GM12878 (cell line): ENCODE measurements around the gene PLAC1. TPM values are rescaled to one million over a fixed set of nuclear protein-coding genes. Genes with fewer than 3 reads are reported as not detected.

Experiments
- ATAC-seq: fragments of 200-7000 bp; cut with Tn5 transposase; 3 replicates; pipeline ENCODE4 v1.9.1; 2020; ENCODE audit warnings: mild to moderate bottlenecking, moderate library complexity
- BruUV-seq: library from RNA; stranded (reverse); fragments of 400-500 nt; replicated peaks from 2 replicates; lab custom pipeline; 2021; lab: Mats Ljungman, UMichigan
- CTCF ChIA-PET: fragments of 300-600 bp; sonication (Branson Sonifier 250); formaldehyde crosslinking; extraction: SDS; loops from one replicate; lab custom pipeline; 2021; ENCODE audit warnings: inconsistent platforms; lab: Yijun Ruan, JAX
- POLR2A ChIA-PET: fragments of 350-600 bp; formaldehyde crosslinking; extraction: SDS; loops from one replicate; lab custom pipeline; 2021; ENCODE audit warnings: inconsistent platforms; lab: Charles Lee
- RAD21 ChIA-PET: fragments of 300-600 bp; sonication (Branson Sonifier 250); formaldehyde crosslinking; loops from one replicate; lab custom pipeline; 2023; ENCODE audit warnings: antibody characterized with exemption; ENCODE audit not compliant: unreplicated experiment; lab: Charles Lee
- SMC1A ChIA-PET: fragments of 300-600 bp; sonication (Branson Sonifier 250); formaldehyde crosslinking; loops from one replicate; lab custom pipeline; 2023; ENCODE audit not compliant: unreplicated experiment, uncharacterized antibody; lab: Charles Lee
- DNase-seq: peaks from one replicate; pipeline ENCODE4 v3.0.0-alpha.2; 2011; ENCODE audit warnings: low read depth, low spot score
- FAIRE-seq: peaks from 3 replicates; lab custom pipeline; 2011; peaks lifted over from hg19 to GRCh38; lab: Jason Lieb, UNC
- H2AFZ ChIP-seq: 2 replicates; pipeline ENCODE4 v1.6.0; 2011; ENCODE audit warnings: low read depth, low read length, control low read depth; ENCODE audit not compliant: control insufficient read depth
- H3K27ac ChIP-seq: 2 replicates; pipeline ENCODE4 v1.5.1; 2011; ENCODE audit warnings: control low read depth; ENCODE audit not compliant: control insufficient read depth, insufficient read depth
- H3K27me3 ChIP-seq, 2 experiments: replicated peaks in 1 of 2; 2 replicates each; pipeline versions ENCODE4 v1.6.0 to v1.6.1; 2011; ENCODE audit warnings: low read length in 1 of 2; ENCODE audit not compliant: control insufficient read depth in 2 of 2, insufficient read depth in 2 of 2
- H3K36me3 ChIP-seq, 2 experiments: 2 replicates each; pipeline ENCODE4 v1.5.1; 2011; ENCODE audit warnings: low read length in 1 of 2; ENCODE audit not compliant: control insufficient read depth in 2 of 2, insufficient read depth in 2 of 2
- H3K4me1 ChIP-seq: 2 replicates; pipeline ENCODE4 v1.6.1; 2011; ENCODE audit warnings: mild to moderate bottlenecking, low read length, moderate library complexity, mixed read lengths; ENCODE audit not compliant: control insufficient read depth, insufficient read depth
- H3K4me2 ChIP-seq: 2 replicates; pipeline ENCODE4 v1.6.0; 2011; ENCODE audit warnings: control low read depth; ENCODE audit not compliant: control insufficient read depth, insufficient read depth
- H3K4me3 ChIP-seq: fragments of 200-600 bp; sonication (generic); 2 replicates; pipeline ENCODE4 v1.5.1; 2016
- H3K79me2 ChIP-seq: 2 replicates; pipeline ENCODE4 v1.6.0; 2011; ENCODE audit warnings: low read length; ENCODE audit not compliant: control insufficient read depth, insufficient read depth
- H3K9ac ChIP-seq: 2 replicates; pipeline ENCODE4 v1.8.0; 2011; ENCODE audit warnings: low read length, control low read depth, mixed read lengths; ENCODE audit not compliant: control insufficient read depth, insufficient read depth
- H3K9me3 ChIP-seq: replicated peaks from 3 replicates; pipeline ENCODE4 v1.5.1; 2011; ENCODE audit warnings: mild to moderate bottlenecking, low read length; ENCODE audit not compliant: control insufficient read depth, insufficient read depth
- H4K20me1 ChIP-seq: 2 replicates; pipeline ENCODE4 v1.6.0; 2011; ENCODE audit not compliant: control insufficient read depth, insufficient read depth
- EED ChIP-seq: sonication (generic); IDR thresholded peaks from 2 replicates; pipeline ENCODE4 v1.6.1; 2016; ENCODE audit warnings: antibody characterized with exemption, low read depth
- JUND ChIP-seq: IDR thresholded peaks from 2 replicates; pipeline ENCODE4 v1.6.1; 2012; ENCODE audit warnings: low read depth, mild to moderate bottlenecking, low read length, improper control_type of control experiment, moderate library complexity
- NFXL1 ChIP-seq: fragments of 450-650 bp; IDR thresholded peaks from 2 replicates; pipeline ENCODE4 v1.6.1; 2017; ENCODE audit warnings: antibody characterized with exemption, mild to moderate bottlenecking, borderline replicate concordance
- PAX8 ChIP-seq: fragments of 450-650 bp; IDR thresholded peaks from 2 replicates; pipeline ENCODE4 v1.6.1; 2017; ENCODE audit warnings: mild to moderate bottlenecking, moderate library complexity
- SMC3 ChIP-seq: IDR thresholded peaks from 2 replicates; pipeline ENCODE4 v1.6.1; 2011; ENCODE audit warnings: low read length, improper control_type of control experiment, borderline replicate concordance
- ZNF622 ChIP-seq: fragments of 450-650 bp; IDR thresholded peaks from 2 replicates; pipeline ENCODE4 v1.6.1; 2017; ENCODE audit warnings: mild to moderate bottlenecking, inconsistent platforms
- WGBS: methylation state at CpG from one replicate; pipeline ENCODE4 v1.1.6; 2016; ENCODE audit warnings: low lambda C conversion rate; ENCODE audit not compliant: insufficient replicate concordance, insufficient coverage; ENCODE audit errors: missing lambda C conversion rate; 5-methylcytosine and 5-hydroxymethylcytosine counted together
- in situ Hi-C: fragments of 300-500 bp; cut with MboI; formaldehyde crosslinking; loops from 9 replicates; pipeline ENCODE4 v1.14.3; 2018; ENCODE audit warnings: mixed read lengths
- intact Hi-C: fragments of 100-400 bp; cut with micrococcal nuclease; formaldehyde crosslinking; loops from one replicate; pipeline ENCODE4 v1.14.2; 2022; ENCODE audit not compliant: unreplicated experiment
- polyA plus RNA-seq, 11 experiments: library from polyadenylated mRNA; depleted of rRNA in 4 of 11; unstranded in 6 of 11; stranded (reverse) in 5 of 11; fragments of >200 nt; fragmentation: Nextera tagmentation in 4 of 11; fragmentation: Illumina TruSeq in 1 of 11; extraction: Ambion mirVana in 4 of 11; extraction: Trizol in 1 of 11; gene quantifications; 1 replicate in 1 of 11; 2 replicates in 10 of 11; pipeline versions ENCODE4 v1.2.1 to v1.2.3, GENCODE V29; 2011 to 2016; ENCODE audit warnings: inconsistent platforms in 2 of 11, missing spikeins in 2 of 11, low read depth in 1 of 11
- total RNA-seq, 4 experiments: library from RNA; depleted of rRNA in 3 of 4; stranded (reverse); fragments of >200 nt in 3 of 4; fragmentation: Illumina TruSeq in 1 of 4; extraction: Trizol in 1 of 4; gene quantifications; 2 replicates each; pipeline versions ENCODE4 v1.2.1 to v1.2.3, GENCODE V29; 2013 to 2021
- TF ChIP-seq, protein P1 (sequence below): fragments of 150-350 bp; IDR thresholded peaks from 2 replicates; pipeline ENCODE4 v1.6.1; 2016; ENCODE audit warnings: low read depth, low read length

PLAC1 gene
- total and polyA plus RNA-seq, 10 of the 15 experiments (the other 5 are each of a cell fraction or from before 2014, with no cell fraction given), result 0.05 to 0.42 (median 0.17) TPM; not detected in 5

DNA sequence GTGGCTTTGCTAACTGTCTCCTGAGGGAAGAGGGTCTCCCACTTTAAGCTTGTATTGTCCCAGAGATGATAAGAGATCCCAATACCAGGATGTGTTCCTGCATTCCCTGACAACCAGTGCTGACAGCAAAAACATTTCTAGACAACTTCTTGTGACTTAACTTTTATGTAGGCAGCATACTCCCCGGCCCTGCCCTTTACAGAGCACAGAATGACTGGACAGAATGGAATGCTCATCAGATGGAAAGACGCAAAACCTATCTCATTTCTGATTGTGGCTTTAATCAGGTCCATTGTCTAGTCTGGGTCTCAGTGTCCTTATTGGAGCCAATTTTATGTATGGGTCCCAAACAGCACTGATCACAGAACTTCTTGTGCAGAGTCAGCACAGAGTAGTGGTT lies 18.2 kb upstream of the PLAC1 start:
- BruUV-seq, result no TSS peak
- 37% methylated on average over 2 of the region's 2 CpGs for WGBS
- H3K27ac ChIP-seq, result no peak overlapping the region
- H3K9ac ChIP-seq, result no peak overlapping the region
- H3K79me2 ChIP-seq, result no peaks in the 10 kb centered on the region
- in situ Hi-C loops, result no loop called here
- H3K4me1 ChIP-seq, result no peaks in the 10 kb centered on the region
- RAD21 ChIA-PET, result no interaction called here
- H3K9me3 ChIP-seq, result no peaks in the 10 kb centered on the region
- ATAC-seq, result no peak
- no peak overlapping the region for H3K4me2 ChIP-seq
- TF ChIP-seq, protein P1, sequence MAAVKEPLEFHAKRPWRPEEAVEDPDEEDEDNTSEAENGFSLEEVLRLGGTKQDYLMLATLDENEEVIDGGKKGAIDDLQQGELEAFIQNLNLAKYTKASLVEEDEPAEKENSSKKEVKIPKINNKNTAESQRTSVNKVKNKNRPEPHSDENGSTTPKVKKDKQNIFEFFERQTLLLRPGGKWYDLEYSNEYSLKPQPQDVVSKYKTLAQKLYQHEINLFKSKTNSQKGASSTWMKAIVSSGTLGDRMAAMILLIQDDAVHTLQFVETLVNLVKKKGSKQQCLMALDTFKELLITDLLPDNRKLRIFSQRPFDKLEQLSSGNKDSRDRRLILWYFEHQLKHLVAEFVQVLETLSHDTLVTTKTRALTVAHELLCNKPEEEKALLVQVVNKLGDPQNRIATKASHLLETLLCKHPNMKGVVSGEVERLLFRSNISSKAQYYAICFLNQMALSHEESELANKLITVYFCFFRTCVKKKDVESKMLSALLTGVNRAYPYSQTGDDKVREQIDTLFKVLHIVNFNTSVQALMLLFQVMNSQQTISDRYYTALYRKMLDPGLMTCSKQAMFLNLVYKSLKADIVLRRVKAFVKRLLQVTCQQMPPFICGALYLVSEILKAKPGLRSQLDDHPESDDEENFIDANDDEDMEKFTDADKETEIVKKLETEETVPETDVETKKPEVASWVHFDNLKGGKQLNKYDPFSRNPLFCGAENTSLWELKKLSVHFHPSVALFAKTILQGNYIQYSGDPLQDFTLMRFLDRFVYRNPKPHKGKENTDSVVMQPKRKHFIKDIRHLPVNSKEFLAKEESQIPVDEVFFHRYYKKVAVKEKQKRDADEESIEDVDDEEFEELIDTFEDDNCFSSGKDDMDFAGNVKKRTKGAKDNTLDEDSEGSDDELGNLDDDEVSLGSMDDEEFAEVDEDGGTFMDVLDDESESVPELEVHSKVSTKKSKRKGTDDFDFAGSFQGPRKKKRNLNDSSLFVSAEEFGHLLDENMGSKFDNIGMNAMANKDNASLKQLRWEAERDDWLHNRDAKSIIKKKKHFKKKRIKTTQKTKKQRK, result no peak
- TF ChIP-seq SMC3 (no peak), JUND (no peak), NFXL1 (no peak), EED (no peak), ZNF622 (no peak), PAX8 (no peak)
- TF ChIP-seq, all 136 proteins: peak for 0
- FAIRE-seq (no peak), DNase-seq (no peak)
- intact Hi-C loops, result no loop called here
- CTCF ChIA-PET, result no interaction called here
- SMC1A ChIA-PET, result no interaction called here
- no peak overlapping the region for H2AFZ ChIP-seq
- no peaks in the 10 kb centered on the region for H3K36me3 ChIP-seq
- POLR2A ChIA-PET, result no interaction called here
- H3K27me3 ChIP-seq, result no peaks in the 10 kb centered on the region
- H4K20me1 ChIP-seq, result no peaks in the 10 kb centered on the region
- no peak overlapping the region for H3K4me3 ChIP-seq
